Stimulated activated CD8-positive, alpha-beta memory T cell treated with anti-CD3 and anti-CD28 coated beads, Interleukin-15, amount 100 ng/mL, for 24 hours (primary cell): ENCODE measurements around the gene KAT7.

Experiments
- DNase-seq: peaks from one replicate; pipeline ENCODE4 v3.0.0-alpha.2; 2020; ENCODE audit warnings: low read depth

The KAT7 gene

DNA sequence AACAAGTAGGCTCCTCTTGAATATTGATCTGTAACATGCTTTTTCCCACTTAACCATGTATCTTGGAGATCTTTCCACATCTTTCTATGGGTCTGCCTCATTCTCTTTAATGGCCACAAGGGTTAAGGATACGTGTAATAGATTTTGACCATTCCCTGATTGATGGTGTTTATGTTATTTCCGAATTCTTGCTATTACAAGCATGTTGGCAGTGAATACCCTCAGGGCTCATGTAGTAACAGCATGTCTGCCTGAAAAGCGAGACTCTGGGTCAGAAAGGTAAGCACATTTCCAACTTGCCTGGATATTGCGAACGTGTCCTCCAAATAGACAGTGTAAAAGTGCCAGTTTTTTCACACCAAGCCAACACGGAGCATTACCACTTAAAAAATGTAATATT, 54.4 kb downstream of the KAT7 start:
- DNase-seq: no peak

GRCh38 chr17:49843774-49844350, 55.4 kb downstream of the KAT7 start:
- no peak for DNase-seq

- no peak for DNase-seq
Observed at GRCh38 chr17:49845321-49845720, 56.8 kb downstream of the KAT7 start.

DNA sequence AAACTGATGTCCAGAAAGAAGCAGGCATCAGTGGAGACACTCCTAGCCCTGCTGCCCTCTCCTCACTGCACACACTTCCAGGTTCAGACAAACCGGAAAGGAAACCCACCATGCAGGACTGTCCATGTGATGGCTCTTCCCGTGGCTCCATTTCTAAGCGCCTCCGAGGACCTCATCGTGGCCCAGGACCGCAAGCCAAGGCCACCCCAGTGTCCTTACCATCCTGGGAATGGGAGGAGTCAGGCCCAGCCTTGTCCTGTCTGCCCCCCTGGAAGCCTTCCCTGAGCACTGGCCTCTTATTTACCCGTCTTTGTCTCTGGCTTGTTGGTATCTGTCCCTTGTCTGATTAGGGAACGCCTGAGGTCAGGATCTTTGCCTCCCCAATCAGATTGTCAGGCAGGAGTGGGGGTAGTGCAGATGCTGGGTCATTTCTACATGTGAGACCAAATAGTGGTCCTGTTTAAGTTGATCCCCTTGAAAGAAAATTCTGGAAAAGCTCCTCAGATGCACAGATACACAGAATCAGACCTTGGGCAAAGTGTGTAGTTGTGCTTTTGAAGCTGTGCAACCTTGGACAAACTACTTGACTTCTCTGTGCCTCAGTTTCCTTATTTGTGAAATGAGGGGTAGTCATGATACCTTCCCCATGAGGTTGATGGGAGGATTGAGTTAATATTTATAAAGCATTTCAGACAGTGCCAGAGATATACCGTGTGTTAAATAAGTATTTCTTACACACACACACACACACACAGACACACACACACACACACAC, 58.6 kb downstream of the KAT7 start:
- no peak for DNase-seq

DNA sequence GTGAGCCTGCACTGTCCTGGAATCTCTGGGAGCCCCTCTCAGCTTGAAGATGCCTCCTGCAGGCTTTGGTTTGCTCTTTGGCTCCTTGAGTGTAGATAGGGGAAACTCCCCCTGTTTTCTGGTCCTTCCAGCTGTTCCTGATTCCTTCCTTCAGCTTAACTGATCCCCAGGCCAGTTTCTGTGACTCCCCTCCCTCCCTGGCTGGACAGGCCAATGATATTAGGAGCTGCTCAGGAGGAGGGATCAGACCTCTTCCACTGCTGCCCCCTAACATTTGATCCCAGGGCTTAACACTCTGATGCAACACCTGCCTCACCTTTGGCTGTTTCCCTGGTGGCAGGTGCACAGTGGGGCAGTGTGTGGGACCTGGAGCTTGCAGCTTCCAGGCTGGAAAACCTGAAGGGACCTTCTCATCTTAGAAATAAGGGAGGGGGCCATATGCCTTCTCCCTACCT, 59.6 kb downstream of the KAT7 start, which contains the start of gene TAC4:
Gene TAC4, minus strand, starts transcription at position 51 of the 455 bp plus-strand sequence. CDS start 52 bp downstream, outside the sequence.
- DNase-seq: no peak

GRCh38 chr17:49848739-49849138, 60.3 kb downstream of the KAT7 start:
- DNase-seq: no peak

GRCh38 chr17:49850218-49850610, 61.7 kb downstream of the KAT7 start:
- no peak for DNase-seq

GRCh38 chr17:49850772-49851386, 62.4 kb downstream of the KAT7 start:
- no peak for DNase-seq

- DNase-seq: peak; percentile 44
Observed at GRCh38 chr17:49851387-49852291, 63.2 kb downstream of the KAT7 start.

DNA sequence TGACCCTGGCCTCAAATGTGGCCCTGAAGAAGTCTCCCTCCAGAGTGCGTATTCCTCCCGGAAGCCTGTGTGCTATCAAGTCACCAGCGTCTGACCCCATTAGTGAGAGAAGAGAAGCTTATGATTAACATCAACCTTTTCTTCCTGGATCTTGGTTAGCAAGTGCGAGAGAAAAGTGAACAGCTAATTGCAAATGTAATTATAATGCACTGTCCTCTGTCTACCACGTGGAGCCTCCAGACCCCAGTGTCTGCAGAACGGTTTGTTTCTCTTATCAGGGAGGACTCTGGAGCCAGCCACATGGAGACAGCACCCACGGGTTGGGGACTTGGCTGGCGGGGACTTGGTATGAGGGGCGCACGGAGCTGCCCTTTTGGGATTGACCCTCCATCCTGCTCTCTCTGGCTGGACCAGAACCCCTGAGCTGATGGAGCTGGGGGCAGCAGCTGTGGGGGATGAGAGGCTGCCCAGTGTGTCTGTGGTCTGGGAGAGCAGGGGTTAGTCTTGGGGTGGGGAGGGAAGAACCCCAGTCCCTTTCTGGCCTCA, 65.1 kb downstream of the KAT7 start:
- DNase-seq: no peak

DNA sequence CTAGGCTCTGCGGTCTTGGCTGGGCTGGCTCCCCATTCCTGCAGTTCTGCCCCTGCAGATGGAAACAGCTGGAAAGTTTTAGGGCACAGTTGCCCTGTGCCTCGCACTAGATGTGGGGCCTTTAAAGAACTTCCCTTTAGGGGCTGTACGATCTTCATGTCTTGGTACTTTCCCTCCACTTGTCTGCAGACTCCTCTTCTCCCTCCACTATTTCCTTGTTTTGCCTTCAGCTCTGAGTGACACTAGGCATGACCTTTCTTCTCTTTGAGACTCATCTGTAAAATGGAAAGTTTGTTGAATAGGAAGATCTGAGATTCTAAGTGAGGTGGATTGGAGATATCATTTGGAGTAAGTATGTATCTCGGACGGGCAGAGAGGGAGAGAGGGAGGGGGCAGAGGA, 65.6 kb downstream of the KAT7 start:
- DNase-seq: no peak

- DNase-seq: no peak
Observed at GRCh38 chr17:49858796-49859195, 70.3 kb downstream of the KAT7 start.

DNA sequence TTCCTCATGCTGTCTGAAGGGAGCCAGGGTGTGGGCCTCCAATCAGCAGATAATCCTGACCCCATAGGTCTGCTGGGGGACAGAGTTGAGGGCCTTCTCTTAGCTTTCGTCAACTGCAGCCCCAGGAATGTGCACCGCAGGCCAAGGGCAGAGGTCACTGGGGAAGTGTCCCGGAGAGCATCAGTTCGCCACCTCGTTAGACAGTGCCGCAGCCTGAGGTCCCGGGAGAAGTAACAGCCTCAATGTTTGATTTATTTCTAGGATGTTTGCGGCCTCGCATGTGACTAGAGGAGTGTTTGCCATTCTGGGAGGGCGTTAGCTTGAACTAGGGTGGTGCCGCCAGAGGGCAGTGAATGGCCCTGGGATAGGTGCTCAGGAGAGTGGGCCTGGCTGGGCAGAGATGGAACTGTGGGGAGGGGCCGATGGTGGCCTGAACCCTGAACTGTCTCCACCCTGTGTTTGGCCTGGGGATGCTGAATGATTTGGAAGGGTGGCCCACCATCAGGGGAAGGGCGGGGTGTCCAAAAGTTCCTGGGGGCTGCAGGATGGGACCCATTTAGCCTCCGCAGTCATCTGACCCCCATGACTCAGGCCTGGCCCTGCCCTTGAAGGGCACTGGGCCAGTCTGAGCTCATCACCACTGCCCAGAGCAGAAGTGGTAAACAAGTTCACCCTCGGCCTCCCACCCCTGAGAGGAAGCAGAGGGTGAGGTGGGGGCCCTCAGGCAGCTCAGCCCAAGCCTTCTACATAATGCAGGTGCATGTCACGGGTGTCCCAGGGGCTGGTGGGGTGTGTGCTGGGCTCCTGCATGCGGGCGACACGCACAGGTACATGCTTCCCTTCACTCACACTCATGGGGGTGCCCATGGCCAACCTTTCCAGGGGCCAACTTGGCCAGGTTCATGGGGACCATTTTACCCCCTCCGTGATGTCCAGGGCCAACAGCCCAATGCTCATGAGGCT, 71.8 kb downstream of the KAT7 start:
- no peak for DNase-seq

DNA sequence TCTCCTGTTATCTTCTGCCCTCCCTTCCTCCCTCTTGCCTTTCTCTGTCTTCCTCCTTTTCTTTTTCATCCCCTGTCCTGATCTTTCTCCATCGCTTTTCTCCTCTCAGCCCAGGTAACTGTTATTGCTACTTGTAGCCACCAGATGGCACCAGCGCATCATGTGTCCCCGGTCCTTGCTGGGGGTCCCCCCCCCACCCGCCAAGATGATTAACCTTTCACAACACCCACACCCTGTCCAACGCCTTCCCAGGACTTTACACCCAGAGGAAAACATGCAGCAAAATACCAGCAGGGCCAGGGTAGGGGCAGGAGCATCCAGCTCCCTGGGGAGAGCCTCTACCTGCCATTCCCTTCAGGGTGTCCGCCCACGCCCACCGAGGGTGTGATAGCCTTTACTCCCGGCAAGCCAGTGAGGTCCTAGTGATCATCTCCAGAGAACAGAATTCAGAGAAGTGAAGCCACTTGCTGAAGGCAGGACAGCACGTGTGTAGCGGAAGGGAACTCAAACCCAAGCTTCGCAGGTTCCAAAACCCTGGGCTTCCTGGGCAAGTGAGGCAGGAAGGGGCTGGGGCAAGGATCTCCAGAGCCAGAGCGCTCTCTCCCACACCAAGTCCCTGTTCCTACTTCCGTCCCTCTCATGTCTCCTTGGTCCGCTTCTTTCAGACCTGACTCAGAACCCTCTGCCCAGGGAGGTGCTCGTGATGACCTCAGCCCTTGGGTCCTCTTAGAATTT, 72.8 kb downstream of the KAT7 start:
- peak; percentile 30 for DNase-seq

DNA sequence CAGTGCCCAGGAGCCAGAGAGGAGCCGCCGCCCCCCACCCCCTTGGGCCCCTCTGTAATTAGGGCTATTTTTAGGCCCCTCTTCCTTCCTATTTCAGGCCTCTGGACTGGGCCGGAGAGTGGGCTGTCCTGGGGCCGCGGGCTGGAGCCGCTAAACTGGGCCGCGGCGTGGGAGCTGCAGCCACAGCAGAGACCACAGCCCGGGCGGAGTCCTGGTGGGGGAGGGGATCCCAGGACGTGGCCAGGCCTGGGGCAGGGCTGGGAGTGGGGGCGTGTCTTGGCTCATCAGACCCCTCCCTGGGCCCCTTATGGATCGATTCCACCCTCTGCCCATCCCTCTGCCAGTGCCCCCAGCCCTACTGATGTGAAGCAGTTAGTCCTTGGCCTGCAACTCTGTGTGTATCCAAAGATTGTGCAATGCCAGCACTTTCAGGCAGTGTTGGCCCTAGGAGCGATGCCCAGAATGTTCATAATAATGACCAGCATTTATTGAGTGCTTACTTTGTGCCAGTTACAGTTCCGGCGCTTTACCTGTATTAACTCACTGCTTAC, 74.4 kb downstream of the KAT7 start:
- no peak for DNase-seq

DNA sequence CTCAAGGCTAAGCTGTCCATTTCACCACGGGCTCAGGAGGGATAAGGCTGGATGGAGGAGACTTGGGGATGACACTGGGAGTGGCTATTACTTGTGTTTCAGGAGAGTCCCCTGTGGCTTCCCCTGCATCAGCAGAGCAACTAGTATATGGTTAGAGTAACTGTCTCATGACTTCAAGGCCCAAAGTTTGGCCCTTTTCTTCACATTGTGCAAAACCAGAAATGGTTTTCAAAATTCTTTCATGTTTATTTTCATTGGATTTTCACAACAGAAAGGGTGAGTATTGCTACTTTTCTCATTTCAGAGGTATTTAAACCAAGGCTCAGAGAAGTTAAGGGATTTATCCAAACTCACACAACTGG, 77.5 kb downstream of the KAT7 start:
- no peak for DNase-seq

- no peak for DNase-seq
Observed at GRCh38 chr17:49866882-49867413, 78.5 kb downstream of the KAT7 start.

- DNase-seq: no peak
Observed at GRCh38 chr17:49869038-49869374, 80.5 kb downstream of the KAT7 start.

- no peak for DNase-seq
Observed at GRCh38 chr17:49870298-49870697, 81.8 kb downstream of the KAT7 start.

- DNase-seq: no peak
Observed at GRCh38 chr17:49871211-49871610, 82.7 kb downstream of the KAT7 start.
